ENCODE measurements around the gene GFAP.

Gene GFAP

GRCh38 chr17:44906010-44906646 is 9.2 kb downstream of the GFAP start:
- in situ Hi-C loops (cut with HindIII; ENCODE audit: low sequenced_read_pairs): no loop called here
- DNase-seq (ENCODE audit: low read depth, low spot score): peak; percentile 86
- TF ChIP-seq, protein P1, sequence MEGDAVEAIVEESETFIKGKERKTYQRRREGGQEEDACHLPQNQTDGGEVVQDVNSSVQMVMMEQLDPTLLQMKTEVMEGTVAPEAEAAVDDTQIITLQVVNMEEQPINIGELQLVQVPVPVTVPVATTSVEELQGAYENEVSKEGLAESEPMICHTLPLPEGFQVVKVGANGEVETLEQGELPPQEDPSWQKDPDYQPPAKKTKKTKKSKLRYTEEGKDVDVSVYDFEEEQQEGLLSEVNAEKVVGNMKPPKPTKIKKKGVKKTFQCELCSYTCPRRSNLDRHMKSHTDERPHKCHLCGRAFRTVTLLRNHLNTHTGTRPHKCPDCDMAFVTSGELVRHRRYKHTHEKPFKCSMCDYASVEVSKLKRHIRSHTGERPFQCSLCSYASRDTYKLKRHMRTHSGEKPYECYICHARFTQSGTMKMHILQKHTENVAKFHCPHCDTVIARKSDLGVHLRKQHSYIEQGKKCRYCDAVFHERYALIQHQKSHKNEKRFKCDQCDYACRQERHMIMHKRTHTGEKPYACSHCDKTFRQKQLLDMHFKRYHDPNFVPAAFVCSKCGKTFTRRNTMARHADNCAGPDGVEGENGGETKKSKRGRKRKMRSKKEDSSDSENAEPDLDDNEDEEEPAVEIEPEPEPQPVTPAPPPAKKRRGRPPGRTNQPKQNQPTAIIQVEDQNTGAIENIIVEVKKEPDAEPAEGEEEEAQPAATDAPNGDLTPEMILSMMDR (IDR thresholded peaks at IDR 0.05; ENCODE audit: low read depth, low read length): no peak
- no peak overlapping the region for H3K4me3 ChIP-seq (ENCODE audit: low read depth, low read length)

DNA sequence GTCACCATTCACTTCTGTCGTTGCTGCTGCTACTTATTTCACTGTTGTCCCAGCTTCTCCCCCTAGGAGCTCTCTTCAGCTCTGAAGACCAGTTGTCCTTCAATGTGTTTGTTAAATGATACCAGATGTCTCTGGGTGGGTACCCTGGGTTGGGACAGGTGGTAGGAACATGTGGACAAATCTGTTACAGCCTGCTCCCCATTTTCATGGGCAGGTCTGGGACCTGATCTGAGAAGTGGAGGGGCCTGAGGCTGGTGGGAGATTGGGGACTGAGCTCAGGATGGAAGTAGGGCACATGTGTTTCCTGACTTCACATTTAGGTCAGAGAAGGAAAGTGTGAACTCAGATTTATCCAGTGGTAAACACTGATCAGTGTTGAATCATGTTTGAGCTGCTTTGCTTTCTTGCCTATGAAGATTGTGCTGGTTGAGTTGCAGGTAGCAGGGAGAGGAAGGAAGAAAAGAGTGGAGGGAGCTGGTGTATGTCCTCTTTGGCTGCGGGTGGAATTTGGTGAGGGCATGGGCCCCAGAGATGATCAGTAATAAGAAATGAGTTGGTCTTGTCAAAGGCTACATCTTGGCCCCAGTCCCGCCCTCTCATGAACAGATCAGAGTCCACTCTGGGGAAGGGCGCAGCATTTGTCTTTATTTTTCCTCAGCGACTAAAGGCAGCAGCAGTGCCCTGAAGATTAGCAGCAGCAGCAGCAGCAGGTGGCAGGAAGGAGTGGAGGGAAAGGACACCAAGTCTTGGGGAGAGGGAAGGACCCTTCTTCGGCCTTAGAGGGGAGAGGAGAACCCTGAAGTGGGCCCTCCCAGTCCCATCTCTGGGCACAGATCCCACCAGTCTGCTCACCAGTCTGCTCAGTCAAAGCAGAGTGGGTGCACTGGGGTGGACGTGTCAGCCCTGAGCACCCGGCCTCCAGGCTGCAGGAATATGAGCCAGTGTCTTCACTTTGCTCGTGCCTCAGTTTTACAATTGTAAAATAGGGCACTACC is 10.0 kb downstream of the GFAP start:
- in situ Hi-C loops (cut with HindIII; ENCODE audit: low sequenced_read_pairs): no loop called here
- TF ChIP-seq, protein P1 (IDR thresholded peaks at IDR 0.05; ENCODE audit: low read depth, low read length): no peak
- H3K4me3 ChIP-seq (ENCODE audit: low read depth, low read length): no peak overlapping the region
- DNase-seq (ENCODE audit: low read depth, low spot score): no peak

DNA sequence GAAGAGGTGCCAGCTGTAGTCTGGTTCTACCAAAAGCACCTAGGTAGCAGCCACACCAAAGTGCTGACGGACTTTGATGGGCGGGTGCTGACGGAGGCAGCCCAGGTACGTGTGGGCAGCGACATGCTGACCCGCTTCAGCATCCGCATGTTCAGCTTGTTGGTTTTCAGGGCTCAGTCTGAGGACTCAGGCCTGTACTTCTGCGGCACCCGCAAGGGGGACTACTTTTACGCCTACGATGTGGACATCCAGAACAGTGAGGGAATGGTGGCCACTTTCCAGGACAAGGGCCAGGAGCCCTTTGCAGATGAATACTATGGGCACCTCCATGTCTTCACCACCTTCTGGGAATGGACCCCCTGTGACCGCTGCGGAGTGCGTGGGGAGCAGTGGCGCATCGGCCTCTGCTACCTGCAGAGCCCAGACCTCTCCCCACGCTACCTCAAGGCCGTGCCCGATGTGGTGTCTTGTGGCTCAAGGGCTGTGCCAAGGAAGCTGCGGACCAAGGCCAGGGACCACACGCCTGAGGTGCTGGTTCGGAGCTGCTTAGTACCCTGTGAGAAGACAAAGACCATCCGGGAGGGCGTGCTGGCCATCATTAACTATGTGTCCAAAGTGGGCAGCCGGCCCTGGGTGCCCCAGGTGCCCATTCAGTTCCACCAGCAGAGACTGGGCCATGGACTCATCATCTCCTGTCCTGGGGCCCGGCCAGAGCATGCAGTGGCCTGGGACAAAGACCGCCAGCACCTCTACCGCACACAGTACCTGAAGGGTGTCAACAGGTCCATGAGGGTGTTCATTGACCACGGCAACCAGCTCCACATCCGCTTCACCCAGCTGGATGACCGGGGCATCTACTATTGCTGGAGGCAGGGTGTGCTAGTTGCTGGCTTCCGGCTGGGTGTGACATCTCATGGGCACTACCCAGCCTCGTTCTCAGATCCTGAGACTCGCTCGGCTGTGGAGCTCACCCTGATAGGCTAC is 11.0 kb downstream of the GFAP start:
- no peak overlapping the region for H3K4me3 ChIP-seq (ENCODE audit: low read depth, low read length)
- TF ChIP-seq, protein P1 (IDR thresholded peaks at IDR 0.05; ENCODE audit: low read depth, low read length): no peak
- no peak for DNase-seq (ENCODE audit: low read depth, low spot score)
- in situ Hi-C loops (cut with HindIII; ENCODE audit: low sequenced_read_pairs): no loop called here

GRCh38 chr17:44903012-44903685 is 12.2 kb downstream of the GFAP start:
- TF ChIP-seq, protein P1 (IDR thresholded peaks at IDR 0.05; ENCODE audit: low read depth, low read length): no peak

DNA sequence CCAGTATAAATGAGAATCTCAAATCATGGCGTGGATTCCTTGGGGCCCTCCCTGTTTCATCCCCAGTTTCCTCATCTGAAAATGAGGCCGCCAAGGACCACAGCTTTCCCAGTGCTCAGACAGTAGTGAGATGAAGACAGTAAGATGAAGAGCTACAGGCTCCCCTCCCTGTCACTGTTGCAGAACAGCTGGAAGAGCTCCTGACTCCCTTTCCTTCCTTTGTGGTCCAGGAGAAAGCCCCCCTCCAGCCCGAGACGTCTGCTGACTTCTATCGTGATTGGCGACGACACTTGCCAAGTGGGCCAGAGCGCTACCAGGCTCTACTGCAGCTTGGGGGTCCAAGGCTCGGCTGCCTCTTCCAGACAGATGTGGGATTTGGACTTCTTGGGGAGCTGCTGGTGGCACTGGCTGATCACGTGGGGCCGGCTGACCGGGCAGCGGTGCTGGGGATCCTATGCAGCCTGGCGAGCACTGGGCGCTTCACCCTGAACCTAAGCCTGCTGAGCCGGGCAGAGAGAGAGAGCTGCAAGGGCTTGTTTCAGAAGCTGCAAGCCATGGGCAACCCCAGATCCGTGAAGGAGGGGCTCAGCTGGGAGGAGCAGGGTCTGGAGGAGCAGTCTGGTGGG is 13.1 kb downstream of the GFAP start:
- TF ChIP-seq, protein P1 (IDR thresholded peaks at IDR 0.05; ENCODE audit: low read depth, low read length): no peak
- no peak for DNase-seq (ENCODE audit: low read depth, low spot score)
- no peak overlapping the region for H3K4me3 ChIP-seq (ENCODE audit: low read depth, low read length)
- in situ Hi-C loops (cut with HindIII; ENCODE audit: low sequenced_read_pairs): no loop called here

More at GRCh38 chr17:44903012-44903685, 12.2 kb downstream of the GFAP start:
- in situ Hi-C loops (cut with HindIII; ENCODE audit: low sequenced_read_pairs): no loop called here
- H3K4me3 ChIP-seq (ENCODE audit: low read depth, low read length): no peak overlapping the region
- no peak for DNase-seq (ENCODE audit: low read depth, low spot score)

Data from astrocyte of the spinal cord (primary cell).